Muscle of leg (tissue), 11 donors: ENCODE data around the gene KCNAB1. TPM values are rescaled to one million over a fixed set of nuclear protein-coding genes. Genes with fewer than 3 reads are reported as not detected.

Experiments
- DNase-seq: peaks from one replicate; pipeline ENCODE4 v3.0.0; 2013
- H3K27ac ChIP-seq: one replicate; pipeline ENCODE4 v1.5.1; 2013; ENCODE audit warnings: mild to moderate bottlenecking, low read length, control low read depth
- H3K27me3 ChIP-seq: one replicate; pipeline ENCODE4 v1.6.1; 2013; ENCODE audit warnings: low read length; ENCODE audit not compliant: control insufficient read depth, insufficient read depth
- H3K36me3 ChIP-seq: one replicate; pipeline ENCODE4 v1.6.1; 2013; ENCODE audit warnings: low read length; ENCODE audit not compliant: control insufficient read depth, insufficient read depth
- H3K4me1 ChIP-seq: one replicate; pipeline ENCODE4 v1.6.1; 2013; ENCODE audit warnings: low read length; ENCODE audit not compliant: control insufficient read depth, insufficient read depth
- H3K4me3 ChIP-seq: one replicate; pipeline ENCODE4 v1.5.1; 2013; ENCODE audit warnings: low read length, control low read depth
- H3K9me3 ChIP-seq: replicated peaks from 2 replicates; pipeline ENCODE4 v1.6.1; 2013; ENCODE audit warnings: low read depth, low read length; ENCODE audit not compliant: control insufficient read depth
- WGBS: methylation state at CpG from one replicate; pipeline ENCODE4 v1.1.5; 2013; ENCODE audit warnings: missing lambda C conversion rate; ENCODE audit not compliant: insufficient coverage; 5-methylcytosine and 5-hydroxymethylcytosine counted together
- polyA plus RNA-seq, 8 donors: library from polyadenylated mRNA; unstranded; fragments of 120-200 nt; gene quantifications; one replicate each; pipeline versions ENCODE4 v1.2.1 to v1.2.3, GENCODE V29; 2013; ENCODE audit warnings: inconsistent platforms in 1 of 8, low replicate concordance in 1 of 8; ENCODE audit not compliant: insufficient read length in 8 of 8, insufficient read depth in 1 of 8
- total RNA-seq: library from RNA; stranded (reverse); fragments of 120-200 nt; gene quantifications from one replicate; pipeline ENCODE4 v1.2.4, GENCODE V29; 2013

KCNAB1 gene
- total and polyA plus RNA-seq, 9 donors = 4.3 to 8.4 (median 5.0) TPM

DNA sequence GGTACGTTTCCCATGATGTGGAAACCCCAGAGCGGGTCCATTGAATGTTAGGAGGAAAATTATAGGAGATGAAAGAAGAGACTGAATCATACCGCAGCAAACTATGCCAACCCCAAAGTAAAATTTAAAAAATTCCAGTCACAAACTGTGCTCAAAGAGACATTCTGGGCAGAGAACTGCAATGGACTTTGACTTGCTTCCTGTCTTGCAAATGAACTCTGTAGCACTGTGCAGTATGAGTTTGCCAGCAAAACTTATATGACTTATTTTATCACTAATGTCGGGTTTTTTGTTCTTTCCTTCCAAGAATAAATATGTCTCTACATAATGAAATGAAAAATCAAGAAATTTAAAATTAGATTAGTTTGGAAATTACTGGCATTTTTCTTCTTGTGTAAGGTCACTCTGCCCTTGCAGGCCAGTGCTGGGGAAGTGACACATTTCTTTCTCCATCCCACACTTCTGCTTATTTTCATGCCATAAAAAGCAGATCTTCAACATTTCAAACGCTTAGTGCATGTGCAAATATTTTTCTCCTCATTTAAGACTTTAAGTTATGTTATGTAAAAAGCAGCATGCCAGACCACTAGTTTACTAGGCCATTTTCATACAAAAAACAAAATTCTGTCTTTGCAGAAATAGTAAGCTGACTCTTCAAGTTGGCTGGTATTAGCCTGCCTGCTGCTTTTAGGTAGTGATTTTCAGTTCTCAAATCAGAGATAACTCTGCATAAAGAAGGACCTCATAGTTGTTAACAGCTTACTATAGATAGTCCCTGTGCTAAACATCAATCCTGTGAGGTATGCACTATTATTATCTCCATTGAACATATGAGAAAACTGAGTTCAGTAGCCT is 466.8 kb downstream of the KCNAB1 start:
- no peaks in the 10 kb centered on the region for H3K27me3 ChIP-seq
- no peaks in the 10 kb centered on the region for H3K9me3 ChIP-seq
- no peaks in the 10 kb centered on the region for H3K36me3 ChIP-seq
- no peaks in the 10 kb centered on the region for H3K4me1 ChIP-seq
- no peak overlapping the region for H3K4me3 ChIP-seq
- no CpG with 5 or more reads among the region's 5 CpGs for WGBS
- H3K27ac ChIP-seq = no peak overlapping the region
- DNase-seq = peak; percentile 32

DNA sequence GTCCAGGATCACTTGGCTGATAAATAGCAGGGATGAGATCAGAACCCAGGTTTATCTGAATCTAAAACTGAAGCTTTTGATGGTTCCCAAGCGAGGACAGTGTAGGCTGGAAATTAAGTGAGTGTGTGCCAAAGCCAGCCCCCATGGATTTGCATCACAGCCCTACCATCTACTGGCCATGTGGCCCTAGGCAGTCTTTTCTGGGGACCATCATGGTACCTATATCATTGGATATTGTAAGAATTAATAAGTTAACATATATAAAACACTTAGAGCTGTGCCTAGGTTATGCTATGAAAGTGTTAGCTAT is 467.3 kb downstream of the KCNAB1 start:
- no peaks in the 10 kb centered on the region for H3K4me1 ChIP-seq
- no peaks in the 10 kb centered on the region for H3K36me3 ChIP-seq
- WGBS = no CpG with 5 or more reads among the region's 1 CpG
- no peaks in the 10 kb centered on the region for H3K9me3 ChIP-seq
- H3K27me3 ChIP-seq = no peaks in the 10 kb centered on the region
- peak; percentile 13 for DNase-seq
- no peak overlapping the region for H3K27ac ChIP-seq
- H3K4me3 ChIP-seq = no peak overlapping the region

Other genes with a start within 250 kb of the KCNAB1 start
- gene GMPS, start 249.9 kb upstream of the KCNAB1 start, total RNA-seq = 32.0 TPM
- gene GMPS, start 249.9 kb upstream of the KCNAB1 start, polyA plus RNA-seq = 10 to 100 TPM; 36.8 to 54.4 (median 44.3) TPM